Transverse colon (tissue), 4 donors: ENCODE measurements around the gene MAP4. TPM values are rescaled to one million over a fixed set of nuclear protein-coding genes. Genes with fewer than 3 reads are reported as not detected.

ENCODE experiments used
- DNase-seq: peaks from one replicate; pipeline ENCODE4 v3.0.0-alpha.2; 2019
- H3K27ac ChIP-seq, 4 donors: fragments of 200-600 bp; sonication (generic); 2 replicates each; pipeline ENCODE4 v1.5.1; 2016 to 2018; ENCODE audit warnings: inconsistent platforms in 4 of 4
- H3K27me3 ChIP-seq: fragments of 200-600 bp; sonication (generic); 2 replicates; pipeline ENCODE4 v1.5.1; 2017; ENCODE audit warnings: inconsistent platforms
- H3K36me3 ChIP-seq, 4 donors: fragments of 200-600 bp; sonication (generic); 2 replicates each; pipeline ENCODE4 v1.5.1; 2017 to 2019; ENCODE audit warnings: inconsistent platforms in 4 of 4
- H3K4me1 ChIP-seq, 4 donors: fragments of 200-600 bp; sonication (generic); 2 replicates each; pipeline ENCODE4 v1.5.1; 2017 to 2020; ENCODE audit warnings: inconsistent platforms in 4 of 4
- H3K4me3 ChIP-seq, 4 donors: fragments of 200-600 bp; sonication (generic); 1 replicate in 1 of 4; 2 replicates in 3 of 4; pipeline versions ENCODE4 v1.5.1 to v1.6.1; 2017 to 2019; ENCODE audit warnings: inconsistent platforms in 4 of 4
- H3K9me3 ChIP-seq, 2 donors: fragments of 200-600 bp; sonication (generic); 2 replicates each; pipeline ENCODE4 v1.5.1; 2017 to 2019; ENCODE audit warnings: inconsistent platforms in 2 of 2
- CTCF ChIP-seq, 5 experiments: fragments of 200-600 bp in 3 of 5; fragments of 450-650 bp in 2 of 5; sonication (generic) in 3 of 5; IDR thresholded peaks; 1 replicate in 2 of 5; 2 replicates in 3 of 5; pipeline ENCODE4 v1.5.1; 2016 to 2017; ENCODE audit warnings: antibody characterized with exemption in 5 of 5, inconsistent platforms in 3 of 5, mild to moderate bottlenecking in 2 of 5, moderate library complexity in 1 of 5
- EP300 ChIP-seq: sonication (generic); formaldehyde crosslinking; IDR thresholded peaks from one replicate; pipeline ENCODE4 v1.6.1; 2017; ENCODE audit warnings: antibody characterized with exemption, low read depth
- POLR2A ChIP-seq: fragments of 450-650 bp; IDR thresholded peaks from one replicate; pipeline ENCODE4 v1.6.1; 2016; ENCODE audit warnings: antibody characterized with exemption, mild to moderate bottlenecking, moderate library complexity
- POLR2AphosphoS5 ChIP-seq, 3 donors: sonication (generic); formaldehyde crosslinking; IDR thresholded peaks; one replicate each; pipeline ENCODE4 v1.6.1; 2016; ENCODE audit warnings: antibody characterized with exemption in 3 of 3
- WGBS, 2 donors: methylation state at CpG; one replicate each; pipeline ENCODE4 v1.1.5; 2018; ENCODE audit warnings: low coverage in 1 of 2; 5-methylcytosine and 5-hydroxymethylcytosine counted together
- in situ Hi-C, 4 donors: fragments of 200-750 bp; cut with MboI; loops; one replicate each; pipeline versions ENCODE4 v1.15.0 to v1.15.1; 2017; ENCODE audit warnings: low sequenced_read_pairs in 3 of 4, low pct_ligation_motif_present in 1 of 4, low pct_unique_long_range_greater_than_20kb in 1 of 4
- intact Hi-C: fragments of 100-400 bp; cut with DNase I; formaldehyde crosslinking; loops from one replicate; pipeline ENCODE4 v1.15.1; 2023; ENCODE audit warnings: low total_unique reads
- total RNA-seq, 4 donors: library from RNA; depleted of rRNA; stranded (reverse); fragments of >200 nt; gene quantifications; one replicate each; pipeline ENCODE4 v1.1.0, GENCODE V29; 2016

MAP4 gene
- total RNA-seq, 4 donors from 2014 or later, result 68.8 to 148 (median 82.9) TPM

DNA sequence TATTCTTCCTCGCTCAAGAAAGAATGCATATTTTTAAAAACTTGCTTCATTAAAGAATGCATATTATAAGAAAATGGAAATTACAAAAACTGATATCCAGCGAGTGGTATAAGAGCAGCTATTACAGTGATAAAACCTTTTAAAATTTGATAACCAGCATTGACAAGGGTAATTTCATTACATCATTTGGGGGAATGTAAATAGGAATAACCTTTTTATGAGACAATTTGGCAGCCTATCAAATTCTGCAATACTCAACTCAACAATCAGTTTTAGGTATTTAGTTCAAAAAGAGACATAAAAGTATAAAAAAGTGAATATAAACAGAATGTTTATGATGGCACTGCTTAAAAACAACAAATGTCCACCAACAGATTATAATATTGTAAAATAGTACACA is 35.4 kb downstream of the MAP4 start:
- intact Hi-C loops (no loop called here), in situ Hi-C loops (loop anchor here in 2 of 4 donors (25.0 kb wide), 1 partner anchor 143 kb away; no protein-coding TSS in a partner anchor)
- Histone ChIP-seq H3K4me3 (no peak overlapping the region), H3K36me3 (no peaks in the 10 kb centered on the region), H3K9me3 (no peaks in the 10 kb centered on the region), H3K27me3 (no peaks in the 10 kb centered on the region), H3K4me1 (peaks cover 0 to 23% (median 2%) of the 10 kb centered on the region in 4 donors), H3K27ac (no peak overlapping the region)
- WGBS, 2 donors, result 58 to 64% methylated on average over 2 of the region's 2 CpGs
- TF ChIP-seq CTCF (IDR thresholded peaks at IDR 0.05) (no peak), POLR2AphosphoS5 (IDR thresholded peaks at IDR 0.05) (no peak), POLR2A (no peak), EP300 (no peak)
- DNase-seq, result no peak

DNA sequence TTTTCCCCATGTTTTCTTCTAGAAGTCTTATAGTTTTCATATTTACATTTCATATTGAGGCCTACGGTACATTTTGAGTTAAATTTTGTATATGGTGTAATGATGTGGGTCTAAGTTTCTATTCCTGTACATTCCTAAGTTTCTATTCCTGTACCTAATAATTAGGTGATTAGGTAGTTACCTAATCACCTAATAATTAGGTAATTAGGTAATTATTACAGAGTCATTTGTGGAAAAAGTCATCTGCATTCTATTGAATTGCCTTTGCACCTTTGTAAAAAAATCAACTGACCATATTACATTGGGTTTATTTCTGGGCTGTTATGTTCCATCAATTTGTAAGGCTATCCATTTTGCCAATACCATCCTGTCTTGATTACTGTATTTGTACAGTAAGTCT is 37.1 kb downstream of the MAP4 start:
- in situ Hi-C loops, result loop anchor here in 2 of 4 donors (25.0 kb wide), 1 partner anchor 142 kb away; no protein-coding TSS in a partner anchor
- H3K27ac ChIP-seq, result no peak overlapping the region
- 90 to 91% methylated on average over 1 of the region's 1 CpG for WGBS, 2 donors
- DNase-seq, result no peak
- no peaks in the 10 kb centered on the region for H3K36me3 ChIP-seq
- H3K4me1 ChIP-seq, result peaks cover 0 to 14% (median 2%) of the 10 kb centered on the region in 4 donors
- no peak for TF ChIP-seq CTCF (IDR thresholded peaks at IDR 0.05)
- no peak for TF ChIP-seq POLR2AphosphoS5 (IDR thresholded peaks at IDR 0.05)
- no peak for TF ChIP-seq POLR2A
- TF ChIP-seq EP300, result no peak
- no peak overlapping the region for H3K4me3 ChIP-seq
- H3K9me3 ChIP-seq, result no peaks in the 10 kb centered on the region
- intact Hi-C loops, result no loop called here
- no peaks in the 10 kb centered on the region for H3K27me3 ChIP-seq

- H3K27ac ChIP-seq, result no peak overlapping the region
- in situ Hi-C loops, result loop anchor here in 2 of 4 donors (25.0 kb wide), 1 partner anchor 141 kb away; no protein-coding TSS in a partner anchor
- TF ChIP-seq CTCF (IDR thresholded peaks at IDR 0.05) (no peak), EP300 (no peak), POLR2A (no peak), POLR2AphosphoS5 (IDR thresholded peaks at IDR 0.05) (no peak)
- H3K27me3 ChIP-seq, result no peaks in the 10 kb centered on the region
- no peaks in the 10 kb centered on the region for H3K36me3 ChIP-seq
- WGBS, 2 donors, result 97% methylated on average over 8 of the region's 8 CpGs; no CpG with 5 or more reads in 1 of the 2 donors
- H3K4me3 ChIP-seq, result no peak overlapping the region
- intact Hi-C loops, result no loop called here
- peaks cover 0 to 14% (median 2%) of the 10 kb centered on the region in 4 donors for H3K4me1 ChIP-seq
- H3K9me3 ChIP-seq, result no peaks in the 10 kb centered on the region
- DNase-seq, result no peak
Observed at GRCh38 chr3:47978386-47978785, 37.8 kb downstream of the MAP4 start.

DNA sequence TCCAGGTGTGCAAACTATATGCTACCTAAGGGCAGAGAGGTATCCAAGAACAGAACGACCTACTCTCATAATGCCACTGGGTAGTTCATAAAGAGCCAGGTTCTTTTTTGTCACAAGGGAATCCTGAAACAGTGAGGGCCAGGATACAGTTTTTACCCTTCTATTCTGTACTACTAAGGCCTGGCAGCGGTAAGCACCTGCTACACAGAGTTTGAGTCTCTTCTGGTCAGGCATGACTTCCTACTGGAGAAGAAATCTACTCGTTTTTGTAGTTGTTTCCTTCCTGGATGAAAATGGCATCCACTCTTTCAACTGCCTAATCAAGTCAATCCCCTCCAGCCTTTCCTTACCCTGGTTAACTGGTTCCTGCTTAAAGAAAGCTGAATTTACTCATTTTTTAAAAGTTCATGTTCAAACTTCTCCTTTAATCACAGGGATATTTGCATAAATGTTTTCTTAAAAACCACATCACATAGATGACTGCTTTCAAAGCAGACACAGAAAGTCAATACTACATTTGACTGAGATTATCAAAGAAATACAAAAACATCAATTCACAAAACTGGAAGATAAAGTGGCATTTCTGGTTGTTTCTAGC is 40.0 kb downstream of the MAP4 start:
- H3K27ac ChIP-seq, result no peak overlapping the region
- peaks cover 0 to 9% (median 2%) of the 10 kb centered on the region in 4 donors for H3K4me1 ChIP-seq
- no peaks in the 10 kb centered on the region for H3K36me3 ChIP-seq
- TF ChIP-seq CTCF (IDR thresholded peaks at IDR 0.05), result no peak
- no peak for TF ChIP-seq POLR2A
- no peak for TF ChIP-seq EP300
- TF ChIP-seq POLR2AphosphoS5 (IDR thresholded peaks at IDR 0.05), result no peak
- 69 to 78% methylated on average over 2 to 3 of the region's 3 CpGs for WGBS, 2 donors
- H3K4me3 ChIP-seq, result no peak overlapping the region
- H3K9me3 ChIP-seq, result no peaks in the 10 kb centered on the region
- intact Hi-C loops, result no loop called here
- in situ Hi-C loops, result loop anchor here in 2 of 4 donors (25.0 kb wide), 1 partner anchor 139 kb away; no protein-coding TSS in a partner anchor
- no peak for DNase-seq
- H3K27me3 ChIP-seq, result no peaks in the 10 kb centered on the region
